ENCODE results near the gene PNMA6E. TPM values are rescaled to one million over a fixed set of nuclear protein-coding genes. Genes with fewer than 3 reads are reported as not detected.
A peak's percentile ranks its signal among the peaks of the same experiment; 100 is the strongest.

PNMA6E gene
- total RNA-seq, 1 donor from 2014 or later, result not detected

- H3K4me3 Mint-ChIP-seq (ENCODE audit: unreplicated experiment), result no peak overlapping the region
- peak; percentile 37 for TF ChIP-seq CTCF (IDR thresholded peaks at IDR 0.05; ENCODE audit: insufficient read depth, low read depth, low read length)
- TF ChIP-seq EZH2 (IDR thresholded peaks at IDR 0.05; ENCODE audit: insufficient read depth, low read length), result no peak
- no peak overlapping the region for H3K27ac Mint-ChIP-seq (ENCODE audit: unreplicated experiment)
- no peak overlapping the region for H3K4me2 ChIP-seq (ENCODE audit: low read length)
- no peaks in the 10 kb centered on the region for H3K4me1 Mint-ChIP-seq (ENCODE audit: low read depth, unreplicated experiment)
- H3K79me2 ChIP-seq (ENCODE audit: insufficient read depth, low read length), result no peaks in the 10 kb centered on the region
- H3K4me3 ChIP-seq (ENCODE audit: insufficient read depth, low read depth, low read length), result no peak overlapping the region
- peaks cover 17% of the 10 kb centered on the region for H3K27me3 Mint-ChIP-seq (ENCODE audit: low read depth, unreplicated experiment)
- no peak overlapping the region for H2AFZ ChIP-seq (ENCODE audit: low read depth, low read length)
- no peaks in the 10 kb centered on the region for H4K20me1 ChIP-seq (ENCODE audit: insufficient read depth, low read length)
- H3K9me3 Mint-ChIP-seq (ENCODE audit: unreplicated experiment), result peaks cover 6% of the 10 kb centered on the region
- DNase-seq (ENCODE audit: low read depth) (no peak), FAIRE-seq (peak; percentile 5)
- no peaks in the 10 kb centered on the region for H3K4me1 ChIP-seq (ENCODE audit: insufficient read depth, low read length)
- H3K9me3 ChIP-seq (ENCODE audit: insufficient read depth, low read depth, low read length), result no peaks in the 10 kb centered on the region
- no peaks in the 10 kb centered on the region for H3K36me3 Mint-ChIP-seq (ENCODE audit: low read depth, unreplicated experiment)
- no peaks in the 10 kb centered on the region for H3K36me3 ChIP-seq (ENCODE audit: insufficient read depth, low read length)
- H3K27me3 ChIP-seq (ENCODE audit: insufficient read depth, low read length), result no peaks in the 10 kb centered on the region
- no peak overlapping the region for H3K27ac ChIP-seq (ENCODE audit: low read depth, low read length)
- no peak overlapping the region for H3K9ac ChIP-seq (ENCODE audit: low read length)
These were observed 711 bp downstream of the PNMA6E start for GRCh38 chrX:153400146-153401132.

- H3K36me3 ChIP-seq (ENCODE audit: insufficient read depth, low read length), result no peaks in the 10 kb centered on the region
- FAIRE-seq (no peak), DNase-seq (ENCODE audit: low read depth) (no peak)
- H3K9ac ChIP-seq (ENCODE audit: low read length), result no peak overlapping the region
- H3K4me1 ChIP-seq (ENCODE audit: insufficient read depth, low read length), result no peaks in the 10 kb centered on the region
- H3K27me3 ChIP-seq (ENCODE audit: insufficient read depth, low read length), result no peaks in the 10 kb centered on the region
- peaks cover 6% of the 10 kb centered on the region for H3K9me3 Mint-ChIP-seq (ENCODE audit: unreplicated experiment)
- H2AFZ ChIP-seq (ENCODE audit: low read depth, low read length), result no peak overlapping the region
- H3K27me3 Mint-ChIP-seq (ENCODE audit: low read depth, unreplicated experiment), result peaks cover 20% of the 10 kb centered on the region
- no peaks in the 10 kb centered on the region for H3K9me3 ChIP-seq (ENCODE audit: insufficient read depth, low read depth, low read length)
- H3K4me3 Mint-ChIP-seq (ENCODE audit: unreplicated experiment), result no peak overlapping the region
- H3K36me3 Mint-ChIP-seq (ENCODE audit: low read depth, unreplicated experiment), result no peaks in the 10 kb centered on the region
- no peaks in the 10 kb centered on the region for H4K20me1 ChIP-seq (ENCODE audit: insufficient read depth, low read length)
- H3K79me2 ChIP-seq (ENCODE audit: insufficient read depth, low read length), result no peaks in the 10 kb centered on the region
- TF ChIP-seq EZH2 (IDR thresholded peaks at IDR 0.05; ENCODE audit: insufficient read depth, low read length), result no peak
- TF ChIP-seq CTCF (IDR thresholded peaks at IDR 0.05; ENCODE audit: insufficient read depth, low read depth, low read length), result no peak
- no peak overlapping the region for H3K4me2 ChIP-seq (ENCODE audit: low read length)
- H3K4me3 ChIP-seq (ENCODE audit: insufficient read depth, low read depth, low read length), result no peak overlapping the region
- no peak overlapping the region for H3K27ac ChIP-seq (ENCODE audit: low read depth, low read length)
- H3K27ac Mint-ChIP-seq (ENCODE audit: unreplicated experiment), result no peak overlapping the region
- no peaks in the 10 kb centered on the region for H3K4me1 Mint-ChIP-seq (ENCODE audit: low read depth, unreplicated experiment)
These were observed 2.7 kb downstream of the PNMA6E start for GRCh38 chrX:153398275-153398960.

All from astrocyte (in vitro differentiated cells and primary cell).